ENCODE data around the gene GAR1.

The GAR1 gene

DNA sequence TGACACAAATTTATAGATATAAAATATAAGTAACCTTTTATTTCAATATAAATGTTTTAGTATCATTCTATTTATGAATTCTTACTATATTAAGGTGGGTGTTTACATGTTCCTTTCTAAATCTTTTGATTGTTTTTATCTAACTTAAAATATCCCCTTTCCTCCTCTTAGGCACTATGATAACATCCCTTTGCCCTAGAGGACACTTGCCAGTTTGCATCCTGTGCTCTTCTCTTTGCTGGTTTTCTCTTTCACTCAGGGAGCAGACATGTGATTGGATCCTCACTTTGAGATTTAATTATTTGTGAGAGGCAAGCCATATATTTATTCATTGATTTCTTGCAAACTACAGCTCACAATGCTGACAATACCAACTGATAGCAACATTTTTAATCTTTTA, 48.6 kb downstream of the GAR1 start:
- Histone ChIP-seq H3K4ac (ENCODE audit: low read depth in 1 of 2, low read length in 2 of 2) (no peak overlapping the region), H3K79me1 (replicated peaks; ENCODE audit: low read length, poor library complexity, severe bottlenecking) (no peaks in the 10 kb centered on the region), H4K91ac (ENCODE audit: low read length) (no peak overlapping the region), H3K9me3 (ENCODE audit: control insufficient read depth, low read length) (peaks cover 12% of the 10 kb centered on the region), H2BK15ac (ENCODE audit: low read depth, poor library complexity, severe bottlenecking) (no peak overlapping the region), H2AK5ac (ENCODE audit: low read length, severe bottlenecking) (no peak overlapping the region), H3K18ac (ENCODE audit: low read depth in 1 of 2, low read length in 2 of 2) (no peak overlapping the region), H2BK5ac (ENCODE audit: low read depth, low read length, poor library complexity, severe bottlenecking) (no peak overlapping the region), H3K27me3 (ENCODE audit: control insufficient read depth in 1 of 2, insufficient read depth in 1 of 2, low read length in 2 of 2) (no peaks in the 10 kb centered on the region), H3K36me3 (ENCODE audit: control insufficient read depth in 1 of 2, insufficient read depth in 2 of 2, low read depth in 1 of 2, low read length in 2 of 2) (no peaks in the 10 kb centered on the region), H3K9ac (ENCODE audit: low read length) (no peak overlapping the region), H3K4me2 (ENCODE audit: low read length, poor library complexity, severe bottlenecking) (no peak overlapping the region), H3K23ac (ENCODE audit: low read length in 2 of 2) (no peak overlapping the region), H3K4me1 (ENCODE audit: control insufficient read depth, insufficient read depth, low read depth, low read length) (no peaks in the 10 kb centered on the region), H4K8ac (ENCODE audit: low read length) (no peak overlapping the region), H3K27ac (ENCODE audit: low read length, poor library complexity, severe bottlenecking) (no peak overlapping the region), H3K4me3 (ENCODE audit: insufficient read depth in 1 of 2, low read depth in 1 of 2, low read length in 2 of 2) (no peak overlapping the region), H3K14ac (ENCODE audit: low read length in 2 of 2) (no peak overlapping the region), H2AFZ (ENCODE audit: low read depth, low read length) (no peak overlapping the region), H2BK120ac (ENCODE audit: low read depth, low read length) (no peak overlapping the region), H2BK12ac (ENCODE audit: low read length in 2 of 2) (no peak overlapping the region)
- DNase-seq: no peak

- H3K23ac ChIP-seq (ENCODE audit: low read length in 2 of 2): no peak overlapping the region
- no peak overlapping the region for H2AK5ac ChIP-seq (ENCODE audit: low read length, severe bottlenecking)
- no peak overlapping the region for H3K4me2 ChIP-seq (ENCODE audit: low read length, poor library complexity, severe bottlenecking)
- no peaks in the 10 kb centered on the region for H3K4me1 ChIP-seq (ENCODE audit: control insufficient read depth, insufficient read depth, low read depth, low read length)
- H2AFZ ChIP-seq (ENCODE audit: low read depth, low read length): no peak overlapping the region
- 96% methylated on average over 5 of the region's 5 CpGs for WGBS
- no peak overlapping the region for H3K14ac ChIP-seq (ENCODE audit: low read length in 2 of 2)
- no peaks in the 10 kb centered on the region for H3K9me3 ChIP-seq (ENCODE audit: control insufficient read depth, low read length)
- H3K79me1 ChIP-seq (replicated peaks; ENCODE audit: low read length, poor library complexity, severe bottlenecking): no peaks in the 10 kb centered on the region
- no peak overlapping the region for H2BK15ac ChIP-seq (ENCODE audit: low read depth, poor library complexity, severe bottlenecking)
- no peak overlapping the region for H2BK12ac ChIP-seq (ENCODE audit: low read length in 2 of 2)
- no peak overlapping the region for H4K8ac ChIP-seq (ENCODE audit: low read length)
- no peak overlapping the region for H3K27ac ChIP-seq (ENCODE audit: low read length, poor library complexity, severe bottlenecking)
- peaks cover 0 to 8% of the 10 kb centered on the region in 2 experiments for H3K36me3 ChIP-seq (ENCODE audit: control insufficient read depth in 1 of 2, insufficient read depth in 2 of 2, low read depth in 1 of 2, low read length in 2 of 2)
- no peak overlapping the region for H3K9ac ChIP-seq (ENCODE audit: low read length)
- no peak overlapping the region for H3K4ac ChIP-seq (ENCODE audit: low read depth in 1 of 2, low read length in 2 of 2)
- H3K27me3 ChIP-seq (ENCODE audit: control insufficient read depth in 1 of 2, insufficient read depth in 1 of 2, low read length in 2 of 2): no peaks in the 10 kb centered on the region
- H2BK5ac ChIP-seq (ENCODE audit: low read depth, low read length, poor library complexity, severe bottlenecking): no peak overlapping the region
- H4K91ac ChIP-seq (ENCODE audit: low read length): no peak overlapping the region
- no peak overlapping the region for H3K18ac ChIP-seq (ENCODE audit: low read depth in 1 of 2, low read length in 2 of 2)
- H2BK120ac ChIP-seq (ENCODE audit: low read depth, low read length): no peak overlapping the region
- DNase-seq: no peak
- no peak overlapping the region for H3K4me3 ChIP-seq (ENCODE audit: insufficient read depth in 1 of 2, low read depth in 1 of 2, low read length in 2 of 2)
These were observed 54.5 kb downstream of the GAR1 start for GRCh38 chr4:109870061-109870460.

GRCh38 chr4:109872065-109872464, 56.5 kb downstream of the GAR1 start:
- Histone ChIP-seq H3K36me3 (ENCODE audit: control insufficient read depth in 1 of 2, insufficient read depth in 2 of 2, low read depth in 1 of 2, low read length in 2 of 2) (peaks cover 0 to 8% of the 10 kb centered on the region in 2 experiments), H3K23ac (ENCODE audit: low read length in 2 of 2) (no peak overlapping the region), H3K4me1 (ENCODE audit: control insufficient read depth, insufficient read depth, low read depth, low read length) (no peaks in the 10 kb centered on the region), H4K8ac (ENCODE audit: low read length) (no peak overlapping the region), H3K4me3 (ENCODE audit: insufficient read depth in 1 of 2, low read depth in 1 of 2, low read length in 2 of 2) (no peak overlapping the region), H3K27ac (ENCODE audit: low read length, poor library complexity, severe bottlenecking) (no peak overlapping the region), H4K91ac (ENCODE audit: low read length) (no peak overlapping the region), H2BK5ac (ENCODE audit: low read depth, low read length, poor library complexity, severe bottlenecking) (no peak overlapping the region), H2AFZ (ENCODE audit: low read depth, low read length) (no peak overlapping the region), H3K18ac (ENCODE audit: low read depth in 1 of 2, low read length in 2 of 2) (no peak overlapping the region), H3K9me3 (ENCODE audit: control insufficient read depth, low read length) (no peaks in the 10 kb centered on the region), H3K4me2 (ENCODE audit: low read length, poor library complexity, severe bottlenecking) (no peak overlapping the region), H3K14ac (ENCODE audit: low read length in 2 of 2) (no peak overlapping the region), H3K79me1 (replicated peaks; ENCODE audit: low read length, poor library complexity, severe bottlenecking) (no peaks in the 10 kb centered on the region), H2BK15ac (ENCODE audit: low read depth, poor library complexity, severe bottlenecking) (no peak overlapping the region), H2BK120ac (ENCODE audit: low read depth, low read length) (no peak overlapping the region), H3K27me3 (ENCODE audit: control insufficient read depth in 1 of 2, insufficient read depth in 1 of 2, low read length in 2 of 2) (no peaks in the 10 kb centered on the region), H2BK12ac (ENCODE audit: low read length in 2 of 2) (no peak overlapping the region), H3K4ac (ENCODE audit: low read depth in 1 of 2, low read length in 2 of 2) (no peak overlapping the region), H3K9ac (ENCODE audit: low read length) (no peak overlapping the region), H2AK5ac (ENCODE audit: low read length, severe bottlenecking) (no peak overlapping the region)
- DNase-seq: no peak
- 84% methylated on average over 2 of the region's 2 CpGs for WGBS

GRCh38 chr4:109872950-109873656, 57.5 kb downstream of the GAR1 start:
- no peaks in the 10 kb centered on the region for H3K9me3 ChIP-seq (ENCODE audit: control insufficient read depth, low read length)
- H3K9ac ChIP-seq (ENCODE audit: low read length): no peak overlapping the region
- H3K18ac ChIP-seq (ENCODE audit: low read depth in 1 of 2, low read length in 2 of 2): no peak overlapping the region
- H3K4me1 ChIP-seq (ENCODE audit: control insufficient read depth, insufficient read depth, low read depth, low read length): no peaks in the 10 kb centered on the region
- H2BK5ac ChIP-seq (ENCODE audit: low read depth, low read length, poor library complexity, severe bottlenecking): no peak overlapping the region
- H3K4me2 ChIP-seq (ENCODE audit: low read length, poor library complexity, severe bottlenecking): no peak overlapping the region
- H3K4me3 ChIP-seq (ENCODE audit: insufficient read depth in 1 of 2, low read depth in 1 of 2, low read length in 2 of 2): no peak overlapping the region
- WGBS: 96% methylated on average over 5 of the region's 6 CpGs
- H3K79me1 ChIP-seq (replicated peaks; ENCODE audit: low read length, poor library complexity, severe bottlenecking): no peaks in the 10 kb centered on the region
- no peak overlapping the region for H2BK15ac ChIP-seq (ENCODE audit: low read depth, poor library complexity, severe bottlenecking)
- H3K4ac ChIP-seq (ENCODE audit: low read depth in 1 of 2, low read length in 2 of 2): no peak overlapping the region
- H2AK5ac ChIP-seq (ENCODE audit: low read length, severe bottlenecking): no peak overlapping the region
- H4K8ac ChIP-seq (ENCODE audit: low read length): no peak overlapping the region
- no peak overlapping the region for H2BK12ac ChIP-seq (ENCODE audit: low read length in 2 of 2)
- no peak overlapping the region for H3K14ac ChIP-seq (ENCODE audit: low read length in 2 of 2)
- no peaks in the 10 kb centered on the region for H3K27me3 ChIP-seq (ENCODE audit: control insufficient read depth in 1 of 2, insufficient read depth in 1 of 2, low read length in 2 of 2)
- H3K23ac ChIP-seq (ENCODE audit: low read length in 2 of 2): no peak overlapping the region
- H4K91ac ChIP-seq (ENCODE audit: low read length): no peak overlapping the region
- no peak overlapping the region for H2BK120ac ChIP-seq (ENCODE audit: low read depth, low read length)
- H3K36me3 ChIP-seq (ENCODE audit: control insufficient read depth in 1 of 2, insufficient read depth in 2 of 2, low read depth in 1 of 2, low read length in 2 of 2): peaks cover 0 to 8% of the 10 kb centered on the region in 2 experiments
- H2AFZ ChIP-seq (ENCODE audit: low read depth, low read length): no peak overlapping the region
- no peak overlapping the region for H3K27ac ChIP-seq (ENCODE audit: low read length, poor library complexity, severe bottlenecking)
- no peak for DNase-seq

All from mesenchymal stem cell (in vitro differentiated cells and primary cell).